HT-29 (cell line): ENCODE data around the gene AKAP13. TPM values are rescaled to one million over a fixed set of nuclear protein-coding genes. Genes with fewer than 3 reads are reported as not detected.

Source experiments
- DNase-seq: peaks from one replicate; pipeline ENCODE4 v3.0.0-alpha.2; 2015; ENCODE audit warnings: low spot score
- total RNA-seq: library from RNA; depleted of rRNA; stranded (reverse); fragments of >200 nt; shearing (Covaris generic); gene quantifications from 2 replicates; pipeline ENCODE4 v1.2.3, GENCODE V29; 2014

Gene AKAP13
- total RNA-seq, 1 experiment from 2014 or later = 108 TPM

DNA sequence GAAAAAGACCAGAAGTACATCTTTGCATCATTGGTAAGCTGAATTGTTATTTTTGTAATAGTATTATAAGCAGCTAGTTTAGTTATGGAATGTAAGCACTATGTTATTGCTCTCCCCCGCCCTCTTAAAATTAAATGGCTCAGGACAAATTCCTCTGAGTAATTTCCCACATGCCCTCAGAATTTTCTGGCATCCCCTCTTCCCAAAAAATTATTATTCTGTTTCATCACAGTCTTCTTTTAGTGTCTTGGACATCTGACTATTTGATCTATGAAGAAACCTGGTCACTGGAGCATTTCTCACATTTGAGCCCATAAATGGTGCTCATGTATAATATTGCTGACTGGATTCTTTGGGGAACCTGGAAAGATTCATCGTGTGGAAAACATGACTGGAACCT is 346.1 kb downstream of the AKAP13 start:
- DNase-seq = no peak

DNA sequence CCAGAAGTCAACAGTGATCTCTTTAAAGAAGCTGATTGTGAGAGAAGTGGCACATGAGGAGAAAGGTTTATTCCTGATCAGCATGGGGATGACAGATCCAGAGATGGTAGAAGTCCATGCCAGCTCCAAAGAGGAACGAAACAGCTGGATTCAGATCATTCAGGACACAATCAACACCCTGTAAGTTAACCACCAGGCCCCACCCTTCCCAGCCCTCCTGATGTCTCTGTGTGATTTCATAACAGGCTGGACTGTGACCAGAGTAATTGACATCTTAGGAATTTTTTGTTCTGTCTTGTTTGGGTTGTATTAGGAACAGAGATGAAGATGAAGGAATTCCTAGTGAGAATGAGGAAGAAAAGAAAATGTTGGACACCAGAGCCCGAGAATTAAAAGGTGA is 346.7 kb downstream of the AKAP13 start:
- no peak for DNase-seq

DNA sequence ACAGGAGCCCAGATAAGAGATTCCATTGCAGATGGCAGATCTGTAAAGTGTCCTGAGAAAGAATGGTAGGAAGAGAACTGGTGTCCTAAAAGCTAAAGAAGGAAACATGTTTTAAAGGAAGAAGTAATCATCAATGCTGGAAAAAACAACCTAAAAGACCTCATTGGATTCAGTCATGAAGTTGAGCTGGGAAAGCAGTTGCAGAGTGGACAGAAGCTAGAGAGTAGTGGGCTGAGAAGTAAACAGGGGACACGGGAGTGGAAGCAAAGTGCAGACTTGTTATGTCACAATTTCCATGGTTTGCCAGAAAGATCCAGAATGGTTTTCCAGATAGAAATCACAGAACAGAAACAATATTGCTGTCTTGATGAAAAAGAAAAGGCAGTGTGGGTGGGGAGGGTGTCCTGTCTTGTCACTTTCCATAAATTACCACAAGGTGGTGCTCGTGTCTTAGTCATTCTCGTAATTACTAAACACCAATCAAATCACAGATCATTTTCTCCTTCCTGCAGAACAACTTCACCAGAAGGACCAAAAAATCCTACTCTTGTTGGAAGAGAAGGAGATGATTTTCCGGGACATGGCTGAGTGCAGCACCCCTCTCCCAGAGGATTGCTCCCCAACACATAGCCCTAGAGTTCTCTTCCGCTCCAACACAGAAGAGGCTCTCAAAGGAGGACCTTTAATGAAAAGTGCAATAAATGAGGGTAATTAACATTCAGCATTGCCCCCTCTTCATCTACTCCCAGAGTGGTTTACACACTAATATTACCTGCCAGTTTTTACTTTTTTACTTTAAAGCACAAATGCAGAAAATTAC is 349.8 kb downstream of the AKAP13 start:
- DNase-seq = peak; percentile 92

DNA sequence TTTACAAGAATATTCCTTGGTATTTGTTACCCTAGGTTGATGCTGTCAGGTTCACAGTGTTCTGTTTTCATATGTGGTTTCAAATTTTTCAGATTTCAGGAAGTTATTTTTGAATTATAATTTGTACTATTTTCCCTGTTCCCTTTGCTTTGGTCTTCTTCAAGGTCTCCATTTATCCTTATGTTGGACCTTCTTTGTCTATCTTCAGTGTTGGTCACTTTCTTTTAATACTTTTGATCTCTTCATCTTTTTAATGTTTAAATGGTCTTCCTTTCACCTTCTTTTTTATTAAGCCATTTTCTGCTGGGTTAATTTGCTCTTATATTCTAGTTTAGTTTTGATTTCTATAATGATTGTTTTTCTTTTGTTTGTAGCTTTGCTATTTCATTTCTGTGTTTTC is 353.0 kb downstream of the AKAP13 start:
- DNase-seq = no peak

DNA sequence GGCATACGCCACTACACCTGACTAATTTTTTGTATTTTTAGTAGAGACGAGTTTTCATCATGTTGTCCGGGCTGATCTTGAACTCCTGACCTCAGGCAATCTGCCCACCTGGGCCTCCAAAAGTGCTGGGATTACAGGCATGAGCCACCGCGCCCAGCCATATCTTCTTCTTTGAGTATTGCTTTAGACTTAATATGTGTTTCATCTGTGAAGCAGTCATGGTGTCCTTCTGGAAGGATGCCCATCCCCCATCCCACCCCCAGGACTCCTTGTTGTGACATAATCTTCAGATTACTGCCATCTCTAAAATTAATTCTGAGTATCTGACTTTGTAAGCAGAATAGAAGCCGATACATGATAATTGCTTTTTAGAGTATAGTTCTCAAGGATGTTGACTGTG is 356.7 kb downstream of the AKAP13 start:
- DNase-seq = no peak

DNA sequence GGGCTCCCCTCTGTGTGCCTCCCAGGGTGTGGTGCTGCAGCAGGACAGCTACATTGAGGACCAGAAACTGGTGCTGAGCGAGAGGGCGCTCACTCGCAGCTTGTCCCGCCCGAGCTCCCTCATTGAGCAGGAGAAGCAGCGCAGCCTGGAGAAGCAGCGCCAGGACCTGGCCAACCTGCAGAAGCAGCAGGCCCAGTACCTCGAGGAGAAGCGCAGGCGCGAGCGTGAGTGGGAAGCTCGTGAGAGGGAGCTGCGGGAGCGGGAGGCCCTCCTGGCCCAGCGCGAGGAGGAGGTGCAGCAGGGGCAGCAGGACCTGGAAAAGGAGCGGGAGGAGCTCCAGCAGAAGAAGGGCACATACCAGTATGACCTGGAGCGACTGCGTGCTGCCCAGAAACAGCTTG is 360.6 kb downstream of the AKAP13 start:
- no peak for DNase-seq

DNA sequence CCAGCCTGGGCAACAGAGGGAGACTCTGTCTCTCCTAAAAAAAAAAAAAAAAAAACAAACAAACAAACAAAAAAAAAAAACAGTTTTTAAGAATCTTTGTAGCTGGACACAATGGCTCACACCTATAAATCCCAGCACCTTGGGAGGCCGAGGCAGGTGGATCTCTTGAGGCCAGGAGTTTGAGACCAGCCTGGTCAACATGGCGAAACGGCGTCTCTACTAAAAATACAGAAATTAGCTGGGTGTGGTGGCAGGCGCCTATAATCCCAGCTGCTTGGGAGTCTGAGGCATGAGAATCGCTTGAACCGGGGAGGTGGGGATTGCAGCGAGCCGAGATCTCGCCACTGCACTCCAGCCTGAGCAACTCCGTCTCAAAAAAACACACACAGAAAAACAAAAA is 361.3 kb downstream of the AKAP13 start:
- no peak for DNase-seq

DNA sequence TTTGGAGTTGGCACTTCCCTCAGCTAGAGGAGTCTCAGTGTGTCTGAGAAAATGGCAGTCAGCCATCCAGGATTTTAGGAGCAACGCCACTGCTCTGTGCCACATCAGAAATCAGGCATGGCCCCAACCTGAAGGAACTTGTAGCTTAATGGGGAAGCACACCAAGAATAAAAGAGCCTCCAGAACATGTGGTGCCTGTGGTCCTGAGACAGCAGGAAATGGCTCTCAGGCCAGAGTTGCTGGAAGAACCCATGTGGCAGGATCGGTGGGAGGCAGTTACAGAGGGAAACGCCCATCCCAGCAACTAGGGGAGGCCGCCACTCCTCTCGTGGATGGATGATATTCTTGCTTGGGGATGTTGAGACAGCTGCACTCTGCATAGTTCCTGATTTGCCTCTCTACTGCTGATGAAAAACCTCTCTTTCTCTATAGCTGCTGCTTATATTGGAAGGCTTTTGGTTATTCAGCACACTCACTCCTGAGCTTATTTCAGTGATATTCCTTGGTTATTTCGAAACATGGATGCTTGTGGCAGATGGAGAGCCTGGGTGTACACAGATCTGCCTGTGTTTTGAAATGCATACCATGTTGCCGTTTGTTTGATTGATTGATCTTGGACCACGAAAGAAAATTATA is 361.9 kb downstream of the AKAP13 start:
- no peak for DNase-seq

DNA sequence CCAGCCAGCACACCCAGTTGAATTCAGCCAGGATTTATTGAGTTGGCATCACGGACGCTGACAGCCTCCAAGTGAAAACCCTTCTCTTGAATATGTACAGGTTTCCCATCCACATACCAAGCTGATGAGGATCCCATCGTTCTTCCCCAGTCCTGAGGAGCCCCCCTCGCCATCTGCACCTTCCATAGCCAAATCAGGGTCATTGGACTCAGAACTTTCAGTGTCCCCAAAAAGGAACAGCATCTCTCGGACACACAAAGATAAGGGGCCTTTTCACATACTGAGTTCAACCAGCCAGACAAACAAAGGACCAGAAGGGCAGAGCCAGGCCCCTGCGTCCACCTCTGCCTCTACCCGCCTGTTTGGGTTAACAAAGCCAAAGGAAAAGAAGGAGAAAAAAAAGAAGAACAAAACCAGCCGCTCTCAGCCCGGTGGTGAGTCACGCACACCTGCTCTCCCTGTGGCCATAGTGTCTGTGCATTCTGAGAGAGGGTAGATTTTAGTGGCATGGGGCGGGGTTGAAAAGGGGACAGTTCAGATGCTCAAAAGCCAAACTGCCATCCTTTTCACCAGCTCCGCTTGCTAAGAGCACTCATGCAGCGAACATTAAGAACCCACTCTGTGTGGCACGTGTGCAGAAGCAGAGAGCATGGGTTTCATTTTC is 363.1 kb downstream of the AKAP13 start:
- no peak for DNase-seq

DNA sequence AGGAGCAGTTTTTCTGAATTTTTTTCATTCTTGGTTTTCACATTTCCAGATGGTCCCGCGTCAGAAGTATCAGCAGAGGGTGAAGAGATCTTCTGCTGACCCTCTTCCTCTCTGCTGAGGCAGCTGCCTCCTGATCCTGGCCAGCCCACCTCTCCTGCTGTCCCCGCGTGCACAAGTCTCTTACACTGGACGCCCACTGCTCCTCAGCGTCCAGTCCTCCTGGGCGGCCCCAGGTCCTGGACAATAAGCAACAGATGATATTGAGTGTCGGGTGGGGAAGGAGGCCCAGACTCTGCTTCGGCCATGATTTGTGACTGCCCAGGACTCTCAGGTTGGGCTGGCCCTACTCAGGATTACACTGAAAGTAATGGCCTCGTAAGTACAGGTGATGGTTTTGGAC is 364.2 kb downstream of the AKAP13 start:
- DNase-seq = no peak

DNA sequence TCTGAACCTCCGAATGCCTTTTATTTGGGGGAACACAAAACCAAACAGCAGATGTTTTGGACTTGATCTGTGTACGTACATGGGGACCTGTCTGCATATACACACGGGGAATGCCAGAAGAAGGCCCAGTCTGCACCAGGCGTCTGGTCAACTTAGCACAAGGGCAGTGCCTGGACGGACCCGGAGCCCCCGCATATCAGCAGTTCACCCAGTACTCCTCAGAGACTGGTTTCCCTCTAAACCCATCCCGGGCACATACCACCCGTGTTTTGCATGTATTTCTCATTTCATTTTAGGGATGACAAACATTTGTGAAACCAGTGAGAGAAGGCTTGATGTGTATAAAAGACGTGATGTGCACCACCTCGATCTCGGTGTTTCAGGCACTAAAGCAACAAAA is 364.6 kb downstream of the AKAP13 start:
- no peak for DNase-seq

DNA sequence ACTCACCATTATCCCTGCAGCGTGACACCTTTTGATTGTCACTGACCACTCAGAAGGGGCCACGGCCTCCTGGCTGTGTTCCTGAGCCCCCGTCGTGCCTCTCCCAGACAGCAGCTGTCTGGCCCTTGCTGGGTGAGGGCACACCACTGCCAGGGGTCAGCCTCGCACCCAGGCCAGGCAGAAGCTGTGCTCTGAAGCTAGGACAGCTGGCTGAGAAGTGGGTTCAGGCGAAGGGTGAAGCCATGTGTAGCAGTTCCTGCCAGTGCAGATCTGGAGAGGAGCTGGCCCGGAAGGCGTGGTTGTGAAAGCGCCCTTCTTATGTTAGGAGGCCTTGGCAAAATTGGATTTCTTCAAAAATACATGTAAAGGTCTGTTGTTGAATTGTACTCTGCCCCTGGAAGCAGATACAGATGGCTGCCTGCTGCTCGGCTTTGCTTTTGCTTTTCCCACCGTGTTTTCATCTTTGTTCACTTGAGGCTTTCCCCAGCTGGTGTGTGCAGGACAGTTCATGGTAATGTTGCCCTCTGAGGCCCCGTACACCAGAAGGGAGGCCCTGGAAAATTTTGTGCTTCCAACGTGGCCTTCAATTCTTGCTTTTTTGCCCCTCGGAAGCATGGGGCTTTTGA is 365.2 kb downstream of the AKAP13 start:
- DNase-seq = no peak

DNA sequence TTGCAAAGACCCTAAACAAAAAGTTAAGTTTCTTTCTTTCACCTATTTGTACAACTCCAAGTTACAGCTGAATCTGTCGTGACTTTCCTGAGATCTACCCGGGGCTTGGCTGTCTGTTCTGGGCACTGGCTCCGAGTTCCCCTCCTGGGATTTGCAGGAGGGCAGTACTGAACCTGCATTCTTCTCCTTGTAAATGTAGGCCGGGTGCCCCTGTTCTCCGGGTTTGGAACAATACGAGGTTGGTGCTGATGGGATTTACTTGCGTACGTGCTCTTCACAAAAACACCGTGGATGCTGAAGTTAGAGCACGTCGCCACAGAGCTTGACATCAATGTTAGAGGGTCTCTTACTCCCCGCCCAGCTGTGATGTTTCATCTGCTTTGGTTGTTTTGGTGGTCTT is 366.2 kb downstream of the AKAP13 start:
- no peak for DNase-seq

DNA sequence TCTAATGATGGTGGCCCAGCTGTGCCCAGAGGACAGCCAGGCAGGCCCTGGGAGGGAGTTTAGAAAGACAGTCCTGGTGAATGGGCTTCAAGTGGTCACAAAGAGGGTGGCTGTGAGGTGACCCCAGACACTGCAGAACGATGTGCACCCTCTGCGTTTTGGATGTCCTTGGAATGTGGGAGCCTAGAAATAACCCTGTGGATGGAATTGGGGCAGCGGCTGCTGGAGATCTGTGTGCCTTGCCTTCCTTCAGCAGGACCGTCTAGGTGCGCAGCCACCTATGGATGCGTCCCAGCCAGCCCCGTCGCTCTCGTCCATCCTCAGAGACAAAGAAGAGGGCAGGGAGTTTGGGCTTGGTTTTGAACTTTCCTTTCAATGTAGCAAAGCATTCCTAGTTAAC is 367.8 kb downstream of the AKAP13 start:
- DNase-seq = no peak

DNA sequence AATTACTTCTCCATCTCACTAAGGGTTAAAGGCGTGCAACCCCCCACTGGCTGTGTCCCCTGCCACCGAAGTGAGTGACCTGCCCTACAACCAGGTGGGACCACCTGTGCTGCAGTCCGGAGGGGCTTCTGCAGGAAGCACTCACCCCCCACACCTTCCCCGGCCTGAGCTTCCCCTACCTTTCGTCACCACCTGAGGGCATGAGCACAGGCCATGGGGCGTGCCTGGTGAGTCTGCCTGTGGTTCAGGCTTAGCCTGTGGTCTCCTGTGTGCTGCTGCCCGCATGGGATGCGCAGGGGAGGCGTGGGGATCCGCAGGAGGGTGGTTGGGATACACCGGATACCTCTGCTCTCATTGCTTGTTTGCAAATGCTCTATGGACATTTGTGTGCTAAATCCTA is 368.3 kb downstream of the AKAP13 start:
- no peak for DNase-seq

DNA sequence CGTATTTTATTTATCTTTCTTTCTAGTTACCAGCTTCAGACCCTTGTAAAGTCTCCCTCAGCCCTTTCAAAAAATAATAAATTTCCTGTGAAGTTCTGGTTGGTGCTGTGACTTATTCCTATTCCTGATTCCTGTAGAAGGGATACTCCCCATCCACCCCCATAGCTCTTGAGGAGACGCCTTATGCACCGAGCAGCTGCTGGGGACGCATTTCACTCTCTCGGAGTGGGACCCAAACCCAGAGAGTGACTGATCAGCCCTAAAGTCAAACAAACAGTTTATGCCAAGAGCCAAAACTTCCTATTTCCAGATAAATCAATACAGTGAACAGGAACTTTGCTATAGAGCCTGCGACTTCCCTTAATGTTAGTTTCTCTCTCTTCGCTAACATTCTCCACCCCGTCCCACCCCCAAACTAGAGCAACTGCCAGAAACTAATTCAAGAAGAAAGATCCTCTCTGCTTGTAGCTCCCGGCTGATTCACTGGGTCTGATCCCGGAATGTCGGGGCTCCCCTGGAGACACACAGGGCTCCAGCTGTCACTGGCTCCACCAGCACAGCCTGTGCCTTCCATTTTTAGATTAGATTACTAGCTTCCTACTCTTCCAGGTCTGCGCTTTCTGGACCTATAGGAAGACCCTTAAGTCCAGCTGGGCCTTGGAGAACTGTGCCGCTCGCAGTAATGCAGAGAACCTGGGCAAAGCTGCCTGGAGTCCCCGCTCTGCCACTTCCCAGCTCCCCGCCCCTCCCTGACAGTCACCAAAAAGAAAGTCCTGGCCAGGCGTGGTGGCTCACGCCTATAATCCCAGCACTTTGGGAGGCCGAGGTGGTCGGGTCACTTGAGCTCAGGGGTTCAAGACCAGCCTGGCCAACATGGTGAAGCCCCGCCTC is 369.1 kb downstream of the AKAP13 start:
- DNase-seq = no peak

DNA sequence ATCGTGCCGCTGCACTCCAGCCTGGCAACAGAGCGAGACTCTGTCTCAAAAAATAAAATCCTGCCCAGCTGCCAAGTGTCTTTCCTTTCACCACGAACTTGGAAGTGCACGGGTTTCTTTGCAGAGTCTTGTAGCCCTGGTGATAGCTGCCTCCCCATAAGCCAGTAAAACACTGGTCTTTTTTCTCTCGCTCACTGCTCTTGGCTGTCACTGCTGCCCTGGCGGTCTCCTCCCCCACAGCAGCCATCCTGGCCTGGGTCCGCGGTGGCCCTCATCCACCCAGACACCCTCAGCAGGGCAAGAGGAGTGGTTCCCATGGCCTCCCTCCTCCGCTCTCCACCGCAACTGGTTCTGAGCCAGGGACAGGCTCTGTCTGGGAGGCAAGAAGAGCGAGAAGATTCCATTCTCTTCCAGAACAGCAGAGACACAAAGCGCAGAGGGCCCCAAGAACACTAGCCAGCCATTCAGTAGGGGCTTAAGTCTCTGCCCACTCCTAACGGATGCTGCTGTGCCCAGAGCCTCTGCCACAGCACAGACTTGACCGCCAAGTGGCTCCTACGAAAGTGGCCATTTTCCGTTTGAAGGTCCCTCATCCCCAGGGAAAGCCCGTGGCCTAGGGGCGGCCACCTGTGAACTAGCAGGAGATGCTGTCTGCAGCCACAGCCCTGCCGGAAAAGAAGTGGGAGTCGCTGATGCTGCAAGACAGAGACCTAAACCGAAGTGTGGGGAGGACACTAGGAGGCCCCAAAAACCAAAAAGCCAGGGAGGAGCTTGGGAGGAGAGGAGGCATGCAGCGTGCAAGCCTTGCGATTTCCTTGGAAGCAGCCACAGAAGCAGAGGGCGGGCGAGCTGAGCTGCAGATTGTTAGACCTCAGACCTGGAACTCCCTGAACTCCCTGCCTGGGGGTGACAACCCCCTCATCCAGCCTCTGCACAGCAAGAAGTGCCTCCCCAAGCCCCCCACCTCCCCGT is 370.2 kb downstream of the AKAP13 start:
- no peak for DNase-seq

DNA sequence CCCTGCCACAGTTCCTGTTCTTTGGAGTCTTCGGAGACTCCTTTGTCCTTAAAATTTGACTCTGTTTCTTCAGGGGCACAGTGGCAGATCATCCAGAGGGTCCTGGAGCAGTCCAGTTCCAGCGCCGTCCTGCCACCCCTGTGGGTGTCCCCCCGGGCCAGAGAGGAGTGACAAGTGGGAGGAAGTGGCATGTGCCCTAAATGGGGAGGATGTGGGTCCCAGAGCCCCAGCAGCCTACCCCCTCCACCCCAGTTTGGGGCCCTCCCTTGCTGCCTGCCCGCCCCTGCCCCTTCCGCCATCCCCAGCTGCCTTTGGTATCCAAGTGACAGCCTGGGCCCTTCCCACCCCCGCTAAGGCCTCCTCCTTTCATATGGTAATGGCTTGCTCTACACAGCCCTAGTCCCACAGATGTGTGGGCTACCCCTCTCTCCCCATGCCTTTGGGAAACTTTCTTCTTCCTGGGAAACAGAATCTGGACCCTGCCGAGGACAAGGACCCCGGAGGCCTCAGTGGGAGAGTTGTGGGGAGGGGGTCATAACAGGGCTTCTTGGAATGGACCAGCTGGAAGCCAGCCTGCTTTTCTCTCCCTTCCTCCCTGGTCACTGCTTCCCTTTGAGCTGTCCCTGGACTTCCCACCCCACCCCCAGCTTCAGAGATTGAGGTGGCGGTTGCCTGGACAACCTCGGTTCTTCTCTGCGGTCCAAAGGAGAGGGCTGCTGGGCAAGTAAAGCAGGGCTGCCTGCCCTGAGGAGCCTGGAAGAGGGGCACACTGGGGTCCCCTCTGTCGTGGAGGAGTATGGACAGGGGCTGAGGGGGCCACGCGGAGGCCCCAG is 371.1 kb downstream of the AKAP13 start:
- no peak for DNase-seq

DNA sequence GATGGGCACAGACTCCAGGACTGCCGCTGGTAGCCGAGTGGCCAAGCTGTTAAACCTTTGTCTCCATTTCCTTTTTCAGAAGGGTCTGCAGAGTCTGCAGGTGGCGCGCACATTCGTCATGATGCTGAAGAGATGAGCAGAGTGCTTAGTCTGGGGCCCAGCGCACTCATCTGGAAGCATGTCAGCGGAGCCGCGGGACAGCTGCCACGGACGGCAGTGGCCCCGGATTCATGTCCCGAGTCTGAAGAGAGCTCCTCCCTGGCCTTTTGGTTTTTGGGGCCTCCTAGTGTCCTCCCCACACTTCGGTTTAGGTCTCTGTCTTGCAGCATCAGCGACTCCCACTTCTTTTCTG is 371.7 kb downstream of the AKAP13 start:
- no peak for DNase-seq
